Measurements from ENCODE around the gene UBE2D1. TPM values are rescaled to one million over a fixed set of nuclear protein-coding genes. Genes with fewer than 3 reads are reported as not detected.

Gene UBE2D1
- total RNA-seq, 1 donor from 2014 or later: 8.9 TPM

DNA sequence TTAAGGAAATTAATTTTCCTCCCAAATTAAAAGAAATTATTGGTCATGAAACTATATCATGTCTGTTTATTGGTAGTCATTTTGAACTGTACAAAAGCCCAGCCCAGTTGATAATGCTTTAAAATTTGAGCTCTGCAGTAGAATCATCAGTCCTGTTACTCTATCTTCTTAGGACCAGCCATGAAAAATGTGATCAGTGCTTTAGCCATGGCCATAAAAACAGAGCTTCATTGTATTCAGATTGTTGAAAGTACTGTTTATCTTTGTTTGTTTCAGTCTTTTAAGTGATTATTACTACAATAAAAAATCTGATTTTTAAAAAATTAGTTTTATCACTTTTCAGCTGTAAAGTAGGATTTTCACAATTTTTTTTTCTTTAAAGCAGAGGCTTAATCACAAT is 36.7 kb downstream of the UBE2D1 start:
- H3K4me1 ChIP-seq (ENCODE audit: control insufficient read depth in 3 of 3, insufficient read depth in 3 of 3, low read length in 3 of 3): peaks cover 5 to 8% (median 7%) of the 10 kb centered on the region in 3 donors
- no peak overlapping the region for H3K4me3 ChIP-seq (ENCODE audit: low read length in 3 of 3)
- peaks cover 5 to 9% (median 5%) of the 10 kb centered on the region in 3 donors for H3K36me3 ChIP-seq (ENCODE audit: control insufficient read depth in 3 of 3, insufficient read depth in 3 of 3, low read length in 3 of 3)
- H3K9ac ChIP-seq (ENCODE audit: low read depth in 1 of 3, low read length in 3 of 3): no peak overlapping the region
- no peaks in the 10 kb centered on the region for H3K27me3 ChIP-seq (ENCODE audit: control insufficient read depth in 3 of 3, insufficient read depth in 3 of 3, low read length in 3 of 3)
- H3K27ac ChIP-seq (ENCODE audit: low read depth, low read length): no peak overlapping the region
- no peaks in the 10 kb centered on the region for H3K9me3 ChIP-seq (ENCODE audit: control insufficient read depth in 3 of 3, low read length in 3 of 3)

GRCh38 chr10:58372607-58373441 is 38.0 kb downstream of the UBE2D1 start:
- no peak overlapping the region for H3K4me3 ChIP-seq (ENCODE audit: low read length in 3 of 3)
- H3K27me3 ChIP-seq (ENCODE audit: control insufficient read depth in 3 of 3, insufficient read depth in 3 of 3, low read length in 3 of 3): no peaks in the 10 kb centered on the region
- peaks cover 5 to 7% (median 5%) of the 10 kb centered on the region in 3 donors for H3K4me1 ChIP-seq (ENCODE audit: control insufficient read depth in 3 of 3, insufficient read depth in 3 of 3, low read length in 3 of 3)
- no peaks in the 10 kb centered on the region for H3K9me3 ChIP-seq (ENCODE audit: control insufficient read depth in 3 of 3, low read length in 3 of 3)
- peaks cover 0 to 9% (median 5%) of the 10 kb centered on the region in 3 donors for H3K36me3 ChIP-seq (ENCODE audit: control insufficient read depth in 3 of 3, insufficient read depth in 3 of 3, low read length in 3 of 3)
- H3K9ac ChIP-seq (ENCODE audit: low read depth in 1 of 3, low read length in 3 of 3): no peak overlapping the region
- H3K27ac ChIP-seq (ENCODE audit: low read depth, low read length): peak overlapping the region; percentile 32

- Histone ChIP-seq H3K4me3 (ENCODE audit: low read length in 3 of 3) (no peak overlapping the region), H3K27ac (ENCODE audit: low read depth, low read length) (peak overlapping the region; percentile 32), H3K27me3 (ENCODE audit: control insufficient read depth in 3 of 3, insufficient read depth in 3 of 3, low read length in 3 of 3) (no peaks in the 10 kb centered on the region), H3K4me1 (ENCODE audit: control insufficient read depth in 3 of 3, insufficient read depth in 3 of 3, low read length in 3 of 3) (peaks cover 5 to 7% (median 5%) of the 10 kb centered on the region in 3 donors), H3K9me3 (ENCODE audit: control insufficient read depth in 3 of 3, low read length in 3 of 3) (no peaks in the 10 kb centered on the region), H3K36me3 (ENCODE audit: control insufficient read depth in 3 of 3, insufficient read depth in 3 of 3, low read length in 3 of 3) (peaks cover 0 to 6% (median 5%) of the 10 kb centered on the region in 3 donors), H3K9ac (ENCODE audit: low read depth in 1 of 3, low read length in 3 of 3) (no peak overlapping the region)
Observed at GRCh38 chr10:58373442-58373827, 38.6 kb downstream of the UBE2D1 start.

GRCh38 chr10:58382489-58382995 is 47.7 kb downstream of the UBE2D1 start:
- no peak overlapping the region for H3K27ac ChIP-seq (ENCODE audit: low read depth, low read length)
- H3K9ac ChIP-seq (ENCODE audit: low read depth in 1 of 3, low read length in 3 of 3): no peak overlapping the region
- H3K9me3 ChIP-seq (ENCODE audit: control insufficient read depth in 3 of 3, low read length in 3 of 3): no peaks in the 10 kb centered on the region
- no peak overlapping the region for H3K4me3 ChIP-seq (ENCODE audit: low read length in 3 of 3)
- peaks cover 7 to 14% (median 10%) of the 10 kb centered on the region in 3 donors for H3K4me1 ChIP-seq (ENCODE audit: control insufficient read depth in 3 of 3, insufficient read depth in 3 of 3, low read length in 3 of 3)
- H3K27me3 ChIP-seq (ENCODE audit: control insufficient read depth in 3 of 3, insufficient read depth in 3 of 3, low read length in 3 of 3): no peaks in the 10 kb centered on the region
- peaks cover 0 to 4% (median under 1%) of the 10 kb centered on the region in 3 donors for H3K36me3 ChIP-seq (ENCODE audit: control insufficient read depth in 3 of 3, insufficient read depth in 3 of 3, low read length in 3 of 3)

DNA sequence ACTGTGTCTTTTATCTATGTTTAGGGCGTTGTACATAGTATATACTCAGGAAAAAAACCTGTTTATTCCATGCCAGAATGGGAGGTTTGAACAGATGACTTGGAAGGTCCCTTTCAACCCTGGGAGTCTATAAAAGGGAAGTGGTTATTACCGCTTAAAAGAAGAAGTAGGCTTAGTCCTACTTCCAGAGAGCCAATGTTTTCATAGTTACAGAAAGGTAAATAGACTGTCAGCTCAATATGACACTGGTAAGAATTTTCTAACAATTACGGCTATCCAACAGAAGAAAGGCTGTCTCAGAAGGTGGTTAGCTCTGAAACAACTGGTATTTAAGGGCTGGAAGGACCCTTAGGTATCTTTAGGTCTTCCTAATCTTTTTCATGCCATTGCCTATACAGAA is 49.3 kb downstream of the UBE2D1 start:
- peak overlapping the region; percentile 86 to 98 (median 95) for H3K4me3 ChIP-seq (ENCODE audit: low read length in 3 of 3)
- H3K27me3 ChIP-seq (ENCODE audit: control insufficient read depth in 3 of 3, insufficient read depth in 3 of 3, low read length in 3 of 3): no peaks in the 10 kb centered on the region
- H3K9ac ChIP-seq (ENCODE audit: low read depth in 1 of 3, low read length in 3 of 3): peak overlapping the region; percentile 90 to 97 (median 92)
- peaks cover 7 to 14% (median 10%) of the 10 kb centered on the region in 3 donors for H3K4me1 ChIP-seq (ENCODE audit: control insufficient read depth in 3 of 3, insufficient read depth in 3 of 3, low read length in 3 of 3)
- peak overlapping the region; percentile 90 for H3K27ac ChIP-seq (ENCODE audit: low read depth, low read length)
- no peaks in the 10 kb centered on the region for H3K9me3 ChIP-seq (ENCODE audit: control insufficient read depth in 3 of 3, low read length in 3 of 3)
- H3K36me3 ChIP-seq (ENCODE audit: control insufficient read depth in 3 of 3, insufficient read depth in 3 of 3, low read length in 3 of 3): peaks cover 3 to 16% (median 10%) of the 10 kb centered on the region in 3 donors

DNA sequence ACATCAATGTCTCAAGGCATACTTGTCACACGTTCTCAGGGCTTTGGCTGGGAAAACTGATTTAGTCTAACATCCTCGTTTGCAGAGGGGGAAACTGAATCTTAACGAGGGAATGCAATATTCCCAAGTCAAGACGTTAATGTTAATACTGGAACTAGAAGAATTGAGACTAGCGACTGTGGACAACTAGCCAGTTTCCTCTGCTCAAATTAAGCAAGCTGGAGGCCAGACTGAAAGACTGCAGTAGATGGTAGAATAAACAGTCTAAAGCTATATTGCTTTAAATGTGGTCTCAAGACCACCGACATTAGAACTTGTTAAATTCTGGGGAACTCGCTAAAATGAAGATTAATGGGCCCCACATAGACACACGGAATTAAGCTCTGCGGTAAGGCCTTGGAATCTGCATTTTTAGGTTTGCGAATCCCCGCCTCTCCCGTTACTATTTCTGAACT is 49.8 kb downstream of the UBE2D1 start:
- H3K27me3 ChIP-seq (ENCODE audit: control insufficient read depth in 3 of 3, insufficient read depth in 3 of 3, low read length in 3 of 3): no peaks in the 10 kb centered on the region
- no peaks in the 10 kb centered on the region for H3K9me3 ChIP-seq (ENCODE audit: control insufficient read depth in 3 of 3, low read length in 3 of 3)
- peak overlapping the region; percentile 86 to 98 (median 95) for H3K4me3 ChIP-seq (ENCODE audit: low read length in 3 of 3)
- peak overlapping the region; percentile 90 for H3K27ac ChIP-seq (ENCODE audit: low read depth, low read length)
- peak overlapping the region; percentile 90 to 97 (median 92) for H3K9ac ChIP-seq (ENCODE audit: low read depth in 1 of 3, low read length in 3 of 3)
- H3K4me1 ChIP-seq (ENCODE audit: control insufficient read depth in 3 of 3, insufficient read depth in 3 of 3, low read length in 3 of 3): peaks cover 7 to 14% (median 10%) of the 10 kb centered on the region in 3 donors
- peaks cover 7 to 21% (median 15%) of the 10 kb centered on the region in 3 donors for H3K36me3 ChIP-seq (ENCODE audit: control insufficient read depth in 3 of 3, insufficient read depth in 3 of 3, low read length in 3 of 3)

- no peaks in the 10 kb centered on the region for H3K9me3 ChIP-seq (ENCODE audit: control insufficient read depth in 3 of 3, low read length in 3 of 3)
- H3K4me1 ChIP-seq (ENCODE audit: control insufficient read depth in 3 of 3, insufficient read depth in 3 of 3, low read length in 3 of 3): peaks cover 7 to 14% (median 10%) of the 10 kb centered on the region in 3 donors
Observed at GRCh38 chr10:58384999-58385783, 50.4 kb downstream of the UBE2D1 start, which contains the start of gene TFAM. Gene TFAM (plus strand): TSS chr10:58385410. CDS start chr10:58385548, 138 bp downstream.

DNA sequence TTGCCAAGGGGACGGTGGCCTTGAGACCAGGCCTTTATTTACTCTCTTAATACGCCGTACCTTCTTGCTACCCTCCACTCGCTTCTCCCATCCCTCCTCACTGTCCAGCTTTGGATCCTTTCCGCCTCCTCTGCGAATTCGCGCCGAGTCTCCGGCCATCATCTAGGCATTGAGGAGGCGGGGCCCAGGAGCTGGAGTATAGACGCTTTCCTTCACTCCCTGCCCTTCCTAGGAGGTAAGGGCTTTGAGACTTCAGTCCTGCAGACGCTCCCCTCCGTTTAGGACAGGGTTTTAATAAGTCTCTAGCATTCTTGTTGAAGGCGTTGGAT is 50.9 kb downstream of the UBE2D1 start:
- Histone ChIP-seq H3K27me3 (ENCODE audit: control insufficient read depth in 3 of 3, insufficient read depth in 3 of 3, low read length in 3 of 3) (no peaks in the 10 kb centered on the region), H3K27ac (ENCODE audit: low read depth, low read length) (peak overlapping the region; percentile 90), H3K9ac (ENCODE audit: low read depth in 1 of 3, low read length in 3 of 3) (peak overlapping the region; percentile 90 to 97 (median 92)), H3K4me3 (ENCODE audit: low read length in 3 of 3) (peak overlapping the region; percentile 86 to 98 (median 95)), H3K36me3 (ENCODE audit: control insufficient read depth in 3 of 3, insufficient read depth in 3 of 3, low read length in 3 of 3) (peaks cover 7 to 28% (median 23%) of the 10 kb centered on the region in 3 donors), H3K9me3 (ENCODE audit: control insufficient read depth in 3 of 3, low read length in 3 of 3) (no peaks in the 10 kb centered on the region), H3K4me1 (ENCODE audit: control insufficient read depth in 3 of 3, insufficient read depth in 3 of 3, low read length in 3 of 3) (peaks cover 7 to 14% (median 10%) of the 10 kb centered on the region in 3 donors)

More at GRCh38 chr10:58384999-58385783, 50.4 kb downstream of the UBE2D1 start, which contains the start of gene TFAM:
- Histone ChIP-seq H3K27me3 (ENCODE audit: control insufficient read depth in 3 of 3, insufficient read depth in 3 of 3, low read length in 3 of 3) (no peaks in the 10 kb centered on the region), H3K27ac (ENCODE audit: low read depth, low read length) (peak within 1 kb of the TSS; percentile 90), H3K4me3 (ENCODE audit: low read length in 3 of 3) (peak within 1 kb of the TSS; percentile 86 to 98 (median 95)), H3K36me3 (ENCODE audit: control insufficient read depth in 3 of 3, insufficient read depth in 3 of 3, low read length in 3 of 3) (peaks cover 7 to 27% (median 20%) of the 10 kb centered on the region in 3 donors), H3K9ac (ENCODE audit: low read depth in 1 of 3, low read length in 3 of 3) (peak within 1 kb of the TSS; percentile 90 to 97 (median 92))

- Histone ChIP-seq H3K4me3 (ENCODE audit: low read length in 3 of 3) (no peak overlapping the region), H3K36me3 (ENCODE audit: control insufficient read depth in 3 of 3, insufficient read depth in 3 of 3, low read length in 3 of 3) (peaks cover 7 to 43% (median 40%) of the 10 kb centered on the region in 3 donors), H3K9me3 (ENCODE audit: control insufficient read depth in 3 of 3, low read length in 3 of 3) (no peaks in the 10 kb centered on the region), H3K4me1 (ENCODE audit: control insufficient read depth in 3 of 3, insufficient read depth in 3 of 3, low read length in 3 of 3) (peaks cover 7 to 14% (median 10%) of the 10 kb centered on the region in 3 donors), H3K27ac (ENCODE audit: low read depth, low read length) (no peak overlapping the region), H3K27me3 (ENCODE audit: control insufficient read depth in 3 of 3, insufficient read depth in 3 of 3, low read length in 3 of 3) (no peaks in the 10 kb centered on the region), H3K9ac (ENCODE audit: low read depth in 1 of 3, low read length in 3 of 3) (no peak overlapping the region)
Observed at GRCh38 chr10:58389024-58389423, 54.2 kb downstream of the UBE2D1 start.

Measured in skeletal muscle tissue (tissue), 4 donors.